PC-3 (cell line): Measurements from ENCODE around the gene NCEH1. TPM values are rescaled to one million over a fixed set of nuclear protein-coding genes. Genes with fewer than 3 reads are reported as not detected.
A peak's percentile ranks its signal among the peaks of the same experiment; 100 is the strongest.

Experiments
- ATAC-seq: fragments of 200-7000 bp; cut with Tn5 transposase; 2 replicates; pipeline ENCODE4 v1.9.1; 2020; ENCODE audit warnings: mild to moderate bottlenecking, moderate library complexity
- BruUV-seq: library from RNA; stranded (reverse); fragments of 400-500 nt; replicated peaks from 2 replicates; lab custom pipeline; 2021; lab: Mats Ljungman, UMichigan
- CTCF ChIA-PET: fragments of 300-600 bp; sonication (Branson Sonifier 250); formaldehyde crosslinking; loops from one replicate; lab custom pipeline; 2022; ENCODE audit warnings: antibody characterized with exemption; lab: Charles Lee
- POLR2A ChIA-PET: fragments of 300-600 bp; sonication (Branson Sonifier 250); formaldehyde crosslinking; loops from one replicate; lab custom pipeline; 2022; ENCODE audit warnings: antibody characterized with exemption; ENCODE audit not compliant: unreplicated experiment; lab: Charles Lee
- DNase-seq: peaks from one replicate; pipeline ENCODE4 v3.0.0-alpha.2; 2015
- H2AFZ ChIP-seq: fragments of 300-600 bp; sonication (generic); 2 replicates; pipeline ENCODE4 v1.6.0; 2016; ENCODE audit warnings: antibody characterized with exemption, low read length
- H3F3A ChIP-seq: fragments of 300-600 bp; sonication (generic); one replicate; pipeline ENCODE4 v1.6.0; 2017; ENCODE audit warnings: antibody characterized with exemption, low read length, control low read depth, mild to moderate bottlenecking; ENCODE audit not compliant: unreplicated experiment
- H3K27ac ChIP-seq: fragments of 300-600 bp; sonication (generic); 2 replicates; pipeline ENCODE4 v1.5.1; 2016; ENCODE audit warnings: mild to moderate bottlenecking, low read length
- H3K27me3 ChIP-seq: fragments of 300-600 bp; sonication (generic); 2 replicates; pipeline ENCODE4 v1.6.1; 2016; ENCODE audit warnings: low read length, mixed read lengths
- H3K36me3 ChIP-seq: fragments of 300-600 bp; sonication (generic); 2 replicates; pipeline ENCODE4 v1.6.1; 2016; ENCODE audit warnings: low read depth, mixed run types, low read length, mixed read lengths
- H3K4me1 ChIP-seq: fragments of 300-600 bp; sonication (generic); 2 replicates; pipeline ENCODE4 v1.5.1; 2016; ENCODE audit warnings: low read length; ENCODE audit not compliant: insufficient read depth
- H3K4me2 ChIP-seq: fragments of 300-600 bp; sonication (generic); 2 replicates; pipeline ENCODE4 v1.6.0; 2016; ENCODE audit warnings: low read length
- H3K4me3 ChIP-seq: fragments of 300-600 bp; sonication (generic); 2 replicates; pipeline ENCODE4 v1.5.1; 2016; ENCODE audit warnings: mild to moderate bottlenecking, low read length, mixed read lengths
- H3K79me2 ChIP-seq: fragments of 300-600 bp; sonication (generic); 2 replicates; pipeline ENCODE4 v1.6.1; 2017; ENCODE audit warnings: low read length, mixed read lengths
- H3K9ac ChIP-seq: fragments of 300-600 bp; sonication (generic); 2 replicates; pipeline ENCODE4 v1.6.0; 2016; ENCODE audit warnings: mild to moderate bottlenecking, low read length
- H3K9me2 ChIP-seq: fragments of 300-600 bp; sonication (generic); replicated peaks from 2 replicates; pipeline ENCODE4 v1.6.1; 2016; ENCODE audit warnings: mixed run types, low read length, mixed read lengths
- H3K9me3 ChIP-seq: fragments of 300-600 bp; sonication (generic); 2 replicates; pipeline ENCODE4 v1.6.1; 2016; ENCODE audit warnings: low read length, mixed read lengths
- H4K20me1 ChIP-seq: fragments of 300-600 bp; sonication (generic); 2 replicates; pipeline ENCODE4 v1.6.1; 2016; ENCODE audit warnings: low read length, mixed read lengths
- CTCF ChIP-seq: fragments of 300-600 bp; sonication (generic); conservative IDR thresholded peaks from 2 replicates; pipeline ENCODE4 v1.5.1; 2017; ENCODE audit warnings: antibody characterized with exemption, low read depth, mild to moderate bottlenecking, low read length
- EZH2 ChIP-seq: fragments of 300-600 bp; sonication (generic); IDR thresholded peaks from one replicate; pipeline ENCODE4 v1.6.1; 2017; ENCODE audit warnings: antibody characterized with exemption, mild to moderate bottlenecking, low read length; ENCODE audit not compliant: unreplicated experiment
- EZH2phosphoT487 ChIP-seq: fragments of 300-600 bp; sonication (generic); IDR thresholded peaks from 2 replicates; pipeline ENCODE4 v1.6.1; 2018; ENCODE audit warnings: mild to moderate bottlenecking, antibody characterized with exemption, low read length, borderline replicate concordance
- intact Hi-C: fragments of 100-400 bp; cut with micrococcal nuclease; formaldehyde crosslinking; loops from 2 replicates; pipeline ENCODE4 v1.9.0; 2023
- total RNA-seq: library from RNA; depleted of rRNA; stranded (reverse); fragments of >200 nt; gene quantifications from 2 replicates; pipeline ENCODE4 v1.2.3, GENCODE V29; 2014

Gene NCEH1
- total RNA-seq, 1 experiment from 2014 or later: 28.2 TPM

GRCh38 chr3:172750368-172751174, 39.7 kb upstream of the NCEH1 start, which contains the start of gene ECT2:
ECT2 (plus strand) TSS chr3:172750726; CDS start chr3:172754531, 3,805 bp downstream.
- Histone ChIP-seq H3K27me3 (no peaks in the 10 kb centered on the region), H3K9me2 (no peaks in the 10 kb centered on the region), H4K20me1 (peaks cover 22% of the 10 kb centered on the region), H3K9me3 (no peaks in the 10 kb centered on the region), H3K9ac (peak within 1 kb of the TSS; percentile 96), H3K27ac (peak within 1 kb of the TSS; percentile 92), H3K4me3 (peak within 1 kb of the TSS; percentile 94), H3K79me2 (peaks cover 49% of the 10 kb centered on the region), H2AFZ (peak within 1 kb of the TSS; percentile 77), H3K4me2 (peak within 1 kb of the TSS; percentile 92), H3K4me1 (peaks cover 54% of the 10 kb centered on the region), H3F3A (peaks cover 10% of the 10 kb centered on the region), H3K36me3 (peaks cover 25% of the 10 kb centered on the region)
- ATAC-seq (peak; percentile 91), DNase-seq (peak; percentile 100)
- POLR2A ChIA-PET: interaction anchor here (0.5 to 3.7 kb wide), 15 partner anchors 19 to 802 kb away, joined by 3 to 71 read pairs (median 6); partner anchors contain the start of gene NCEH1
- peak; percentile 82 for TF ChIP-seq CTCF
- no peak for TF ChIP-seq EZH2phosphoT487
- BruUV-seq: no TSS peak
- CTCF ChIA-PET: interaction anchor here (0.5 to 2.7 kb wide), 20 partner anchors 17 to 908 kb away, joined by 3 to 59 read pairs (median 4); partner anchors contain the start of genes NCEH1 and TMEM212
- intact Hi-C loops: loop anchor here (1.0 to 2.0 kb wide), 3 partner anchors 77 to 188 kb away; no protein-coding TSS in a partner anchor

- intact Hi-C loops: loop anchor here (1.0 to 2.0 kb wide), 3 partner anchors 77 to 187 kb away; no protein-coding TSS in a partner anchor
- TF ChIP-seq EZH2: no peak
- TF ChIP-seq EZH2phosphoT487: no peak
- TF ChIP-seq CTCF: no peak
- H3K4me1 ChIP-seq: peaks cover 54% of the 10 kb centered on the region
Observed at GRCh38 chr3:172750069-172750367, 39.2 kb upstream of the NCEH1 start.

More at GRCh38 chr3:172750069-172750367, 39.2 kb upstream of the NCEH1 start:
- peak; percentile 0 for ATAC-seq
- CTCF ChIA-PET: interaction anchor here (0.6 to 2.7 kb wide), 16 partner anchors 17 to 907 kb away, joined by 3 to 59 read pairs (median 4); partner anchors contain the start of genes NCEH1 and TMEM212
- DNase-seq: no peak
- Histone ChIP-seq H3K27ac (peak overlapping the region; percentile 92), H3K4me2 (peak overlapping the region; percentile 76), H4K20me1 (peaks cover 22% of the 10 kb centered on the region), H3K9me2 (no peaks in the 10 kb centered on the region), H3K9ac (peak overlapping the region; percentile 94), H3K9me3 (no peaks in the 10 kb centered on the region), H3K36me3 (peaks cover 19% of the 10 kb centered on the region; the same call in 1 of the 2 replicates), H3K4me3 (peak overlapping the region; percentile 66), H3F3A (peaks cover 10% of the 10 kb centered on the region), H3K27me3 (no peaks in the 10 kb centered on the region), H2AFZ (peak overlapping the region; percentile 31; the same call in 1 of the 2 replicates), H3K79me2 (peaks cover 44% of the 10 kb centered on the region)
- no TSS peak for BruUV-seq
- POLR2A ChIA-PET: interaction anchor here (0.5 to 3.7 kb wide), 13 partner anchors 21 to 802 kb away, joined by 3 to 71 read pairs (median 7); partner anchors contain the start of gene NCEH1
